Right lobe of liver (tissue), 4 donors: ENCODE results near the gene SLPI.

Experiments used
- CTCF ChIP-seq, 4 donors: fragments of 200-600 bp in 3 of 4; fragments of 450-650 bp in 1 of 4; IDR thresholded peaks; one replicate each; pipeline versions ENCODE4 v1.5.1 to v1.8.0; 2016 to 2022; ENCODE audit warnings: antibody characterized with exemption in 4 of 4, mild to moderate bottlenecking in 2 of 4
- POLR2A ChIP-seq: fragments of 450-650 bp; IDR thresholded peaks from one replicate; pipeline ENCODE4 v1.6.1; 2017; ENCODE audit warnings: antibody characterized with exemption, mild to moderate bottlenecking
- donor health status: DM: no; HTN: no; CAD: no.
- donor health status: DM: no; HTN: no; CAD: no.
- donor health status: DM: no; HTN: yes; CAD: no.

GRCh38 chr20:45248609-45249008, 5.8 kb downstream of the SLPI start:
- TF ChIP-seq CTCF (IDR thresholded peaks at IDR 0.05) (no peak), POLR2A (no peak)
